ENCODE measurements around the gene SOBP.

- TF ChIP-seq GATA2 (IDR thresholded peaks at IDR 0.05; ENCODE audit: low read depth, low read length) (no peak), GATA3 (IDR thresholded peaks at IDR 0.05; ENCODE audit: low read depth, low read length) (no peak)
Measured at GRCh38 chr6:107459283-107460082, 30.4 kb upstream of the SOBP start, which contains the start of gene PDSS2.

Measured in SH-SY5Y (cell line).